GM15510 (cell line): ENCODE measurements around the gene FASTK.

ENCODE experiments used
- POLR2A ChIP-seq: IDR thresholded peaks from 3 replicates; pipeline ENCODE4 v1.6.1; 2011; ENCODE audit warnings: borderline replicate concordance; ENCODE audit not compliant: insufficient read length; ENCODE audit errors: extremely low read depth

The FASTK gene

GRCh38 chr7:151031011-151031410, 49.6 kb downstream of the FASTK start:
- TF ChIP-seq POLR2A: no peak

- no peak for TF ChIP-seq POLR2A
Measured at GRCh38 chr7:151028948-151029501, 51.6 kb downstream of the FASTK start.

GRCh38 chr7:151028131-151028947, 52.3 kb downstream of the FASTK start, which contains the start of gene ABCB8:
Gene ABCB8, plus strand, starts transcription at chr7:151028450. Its CDS starts 66 bp downstream, at chr7:151028516.
- peak; percentile 59 for TF ChIP-seq POLR2A
